Prostate gland (tissue), 2 donors: ENCODE results near the gene CDCA7.

Experiments
- POLR2A ChIP-seq: fragments of 450-650 bp; IDR thresholded peaks from one replicate; pipeline ENCODE4 v1.6.1; 2016; ENCODE audit warnings: antibody characterized with exemption, mild to moderate bottlenecking
- TF ChIP-seq, protein P1 (sequence below), 4 experiments: fragments of 200-600 bp in 2 of 4; fragments of 450-650 bp in 2 of 4; sonication (generic) in 2 of 4; IDR thresholded peaks; 1 replicate in 3 of 4; 2 replicates in 1 of 4; pipeline ENCODE4 v1.5.1; 2016 to 2019; ENCODE audit warnings: antibody characterized with exemption in 4 of 4, mild to moderate bottlenecking in 2 of 4, moderate library complexity in 2 of 4

DNA sequence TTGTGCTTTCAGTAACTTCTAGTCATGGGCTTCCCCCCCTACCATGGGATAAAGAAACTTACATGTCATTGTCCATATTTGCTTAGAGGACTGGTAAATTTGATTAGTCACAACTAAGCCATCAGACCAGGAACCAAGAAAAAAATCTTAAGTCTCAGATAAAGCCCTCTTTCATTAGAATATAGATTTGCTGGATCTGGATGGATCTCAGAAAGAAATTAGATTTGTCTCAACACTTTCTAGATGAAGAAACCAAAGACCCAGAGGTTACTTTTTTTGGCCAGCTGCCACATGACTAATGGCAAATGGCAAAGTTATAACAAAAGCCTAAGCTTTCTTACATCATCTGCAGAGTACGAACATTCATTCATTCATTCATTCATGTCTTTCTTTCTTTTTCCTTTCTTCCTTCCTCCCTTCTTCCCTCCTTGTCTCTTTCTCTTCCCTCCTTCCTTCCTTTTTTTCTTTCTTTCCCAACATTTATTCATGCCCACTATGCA lies 60.2 kb downstream of the CDCA7 start:
- TF ChIP-seq, protein P1, sequence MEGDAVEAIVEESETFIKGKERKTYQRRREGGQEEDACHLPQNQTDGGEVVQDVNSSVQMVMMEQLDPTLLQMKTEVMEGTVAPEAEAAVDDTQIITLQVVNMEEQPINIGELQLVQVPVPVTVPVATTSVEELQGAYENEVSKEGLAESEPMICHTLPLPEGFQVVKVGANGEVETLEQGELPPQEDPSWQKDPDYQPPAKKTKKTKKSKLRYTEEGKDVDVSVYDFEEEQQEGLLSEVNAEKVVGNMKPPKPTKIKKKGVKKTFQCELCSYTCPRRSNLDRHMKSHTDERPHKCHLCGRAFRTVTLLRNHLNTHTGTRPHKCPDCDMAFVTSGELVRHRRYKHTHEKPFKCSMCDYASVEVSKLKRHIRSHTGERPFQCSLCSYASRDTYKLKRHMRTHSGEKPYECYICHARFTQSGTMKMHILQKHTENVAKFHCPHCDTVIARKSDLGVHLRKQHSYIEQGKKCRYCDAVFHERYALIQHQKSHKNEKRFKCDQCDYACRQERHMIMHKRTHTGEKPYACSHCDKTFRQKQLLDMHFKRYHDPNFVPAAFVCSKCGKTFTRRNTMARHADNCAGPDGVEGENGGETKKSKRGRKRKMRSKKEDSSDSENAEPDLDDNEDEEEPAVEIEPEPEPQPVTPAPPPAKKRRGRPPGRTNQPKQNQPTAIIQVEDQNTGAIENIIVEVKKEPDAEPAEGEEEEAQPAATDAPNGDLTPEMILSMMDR (IDR thresholded peaks at IDR 0.05) = no peak
- TF ChIP-seq POLR2A = no peak
